ENCODE data around the gene THRB. TPM values are rescaled to one million over a fixed set of nuclear protein-coding genes. Genes with fewer than 3 reads are reported as not detected.

THRB gene
- total RNA-seq, 2 donors from 2014 or later, result 0.24 to 0.26 TPM

- Histone ChIP-seq H3K4me1 (ENCODE audit: control insufficient read depth, insufficient read depth, low read length) (no peaks in the 10 kb centered on the region), H3K27me3 (ENCODE audit: control insufficient read depth, insufficient read depth, low read length, poor library complexity, severe bottlenecking) (no peaks in the 10 kb centered on the region), H3K4me3 (ENCODE audit: low read length) (no peak overlapping the region), H3K27ac (ENCODE audit: low read depth, low read length) (no peak overlapping the region), H3K9me3 (ENCODE audit: control insufficient read depth, low read length) (no peaks in the 10 kb centered on the region), H3K9ac (ENCODE audit: extremely low read depth, low read length, poor library complexity, severe bottlenecking) (no peak overlapping the region), H3K36me3 (ENCODE audit: control insufficient read depth, insufficient read depth, low read length) (no peaks in the 10 kb centered on the region)
- H3K4me3 Mint-ChIP-seq, result no peak overlapping the region
- no peaks in the 10 kb centered on the region for H3K4me1 Mint-ChIP-seq
- no peak for TF ChIP-seq CTCF (conservative IDR thresholded peaks at IDR 0.05)
- no peak for DNase-seq
- no peaks in the 10 kb centered on the region for H3K27me3 Mint-ChIP-seq (ENCODE audit: insufficient read depth)
- no peaks in the 10 kb centered on the region for H3K36me3 Mint-ChIP-seq (ENCODE audit: low read depth)
- H3K27ac Mint-ChIP-seq, result no peak overlapping the region
- H3K9me3 Mint-ChIP-seq, result no peaks in the 10 kb centered on the region
These were observed 10.1 kb upstream of the THRB start for GRCh38 chr3:24504772-24505171.

- Mint-ChIP-seq H3K4me3 (no peak overlapping the region), H3K4me1 (no peaks in the 10 kb centered on the region), H3K36me3 (ENCODE audit: low read depth) (no peaks in the 10 kb centered on the region), H3K27me3 (ENCODE audit: insufficient read depth) (no peaks in the 10 kb centered on the region), H3K27ac (no peak overlapping the region), H3K9me3 (no peaks in the 10 kb centered on the region)
- no peak for TF ChIP-seq CTCF (conservative IDR thresholded peaks at IDR 0.05)
- H3K9me3 ChIP-seq (ENCODE audit: control insufficient read depth, low read length), result no peaks in the 10 kb centered on the region
- no peak for DNase-seq
- no peak overlapping the region for H3K9ac ChIP-seq (ENCODE audit: extremely low read depth, low read length, poor library complexity, severe bottlenecking)
- WGBS, 2 experiments (ENCODE audit: insufficient coverage in 1 of 2, insufficient read length in 1 of 2), result 90 to 96% methylated on average over 3 of the region's 3 CpGs
- no peaks in the 10 kb centered on the region for H3K27me3 ChIP-seq (ENCODE audit: control insufficient read depth, insufficient read depth, low read length, poor library complexity, severe bottlenecking)
- no peaks in the 10 kb centered on the region for H3K36me3 ChIP-seq (ENCODE audit: control insufficient read depth, insufficient read depth, low read length)
- H3K4me3 ChIP-seq (ENCODE audit: low read length), result no peak overlapping the region
- H3K27ac ChIP-seq (ENCODE audit: low read depth, low read length), result no peak overlapping the region
- H3K4me1 ChIP-seq (ENCODE audit: control insufficient read depth, insufficient read depth, low read length), result no peaks in the 10 kb centered on the region
These were observed 9.0 kb upstream of the THRB start for GRCh38 chr3:24503616-24504113.

- Histone ChIP-seq H3K4me3 (ENCODE audit: low read length) (no peak overlapping the region), H3K9ac (ENCODE audit: extremely low read depth, low read length, poor library complexity, severe bottlenecking) (no peak overlapping the region), H3K9me3 (ENCODE audit: control insufficient read depth, low read length) (no peaks in the 10 kb centered on the region), H3K27ac (ENCODE audit: low read depth, low read length) (no peak overlapping the region), H3K36me3 (ENCODE audit: control insufficient read depth, insufficient read depth, low read length) (no peaks in the 10 kb centered on the region), H3K27me3 (ENCODE audit: control insufficient read depth, insufficient read depth, low read length, poor library complexity, severe bottlenecking) (peaks cover 6% of the 10 kb centered on the region), H3K4me1 (ENCODE audit: control insufficient read depth, insufficient read depth, low read length) (no peaks in the 10 kb centered on the region)
- Mint-ChIP-seq H3K4me1 (no peaks in the 10 kb centered on the region), H3K4me3 (no peak overlapping the region), H3K9me3 (no peaks in the 10 kb centered on the region), H3K27ac (no peak overlapping the region), H3K36me3 (ENCODE audit: low read depth) (no peaks in the 10 kb centered on the region), H3K27me3 (ENCODE audit: insufficient read depth) (peaks cover 1% of the 10 kb centered on the region)
- 95% methylated on average over 1 of the region's 1 CpG; no CpG with 5 or more reads in 1 of the 2 experiments for WGBS, 2 experiments (ENCODE audit: insufficient coverage in 1 of 2, insufficient read length in 1 of 2)
- TF ChIP-seq CTCF (conservative IDR thresholded peaks at IDR 0.05), result no peak
- DNase-seq, result no peak
These were observed 8.0 kb upstream of the THRB start for GRCh38 chr3:24502690-24503089.
